ENCODE data around the gene ZNF532. TPM values are rescaled to one million over a fixed set of nuclear protein-coding genes. Genes with fewer than 3 reads are reported as not detected.
"Not testable (repeated sequence)": the region's sequence is repeated elsewhere in the genome, so short reads cannot be mapped to it uniquely, and the experiment has no call there.

ZNF532 gene
- total RNA-seq, 1 donor from 2014 or later: 207 TPM

- DNase-seq: no peak
Observed at GRCh38 chr18:58902961-58903360, 38.3 kb downstream of the ZNF532 start.

GRCh38 chr18:58903533-58903932 lies 38.9 kb downstream of the ZNF532 start:
- DNase-seq: no peak

- no peak for DNase-seq
Observed at GRCh38 chr18:58905777-58906428, 41.2 kb downstream of the ZNF532 start.

- DNase-seq: no peak
Observed at GRCh38 chr18:58908006-58908405, 43.3 kb downstream of the ZNF532 start.

- no peak for DNase-seq
Observed at GRCh38 chr18:58909521-58909920, 44.8 kb downstream of the ZNF532 start.

GRCh38 chr18:58911241-58911640 lies 46.6 kb downstream of the ZNF532 start:
- DNase-seq: no peak

- no peak for DNase-seq
Observed at GRCh38 chr18:58911766-58912165, 47.1 kb downstream of the ZNF532 start.

- no peak for DNase-seq
Observed at GRCh38 chr18:58915006-58915799, 50.5 kb downstream of the ZNF532 start.

GRCh38 chr18:58915995-58916394 lies 51.3 kb downstream of the ZNF532 start:
- DNase-seq: no peak

- DNase-seq: not testable (repeated sequence)
Observed at GRCh38 chr18:58919934-58920333, 55.3 kb downstream of the ZNF532 start.

GRCh38 chr18:58922995-58923394 lies 58.3 kb downstream of the ZNF532 start:
- DNase-seq: no peak

GRCh38 chr18:58924473-58924872 lies 59.8 kb downstream of the ZNF532 start:
- no peak for DNase-seq

GRCh38 chr18:58927659-58928058 lies 63.0 kb downstream of the ZNF532 start:
- DNase-seq: no peak

GRCh38 chr18:58928386-58928785 lies 63.7 kb downstream of the ZNF532 start:
- DNase-seq: no peak

GRCh38 chr18:58929206-58929605 lies 64.5 kb downstream of the ZNF532 start:
- no peak for DNase-seq

GRCh38 chr18:58934356-58934755 lies 69.7 kb downstream of the ZNF532 start:
- DNase-seq: no peak

GRCh38 chr18:58934933-58935577 lies 70.4 kb downstream of the ZNF532 start:
- DNase-seq: no peak

GRCh38 chr18:58937071-58937886 lies 72.6 kb downstream of the ZNF532 start:
- DNase-seq: no peak

- DNase-seq: no peak
Observed at GRCh38 chr18:58937887-58938267, 73.2 kb downstream of the ZNF532 start.

GRCh38 chr18:58941426-58942099 lies 76.9 kb downstream of the ZNF532 start:
- DNase-seq: no peak

- DNase-seq: no peak
Observed at GRCh38 chr18:58943896-58944295, 79.2 kb downstream of the ZNF532 start.

- DNase-seq: no peak
Observed at GRCh38 chr18:58947136-58947732, 82.6 kb downstream of the ZNF532 start.
